Smooth muscle cell (in vitro differentiated cells): ENCODE data around the gene APOA1. TPM values are rescaled to one million over a fixed set of nuclear protein-coding genes. Genes with fewer than 3 reads are reported as not detected.
A peak's percentile ranks its signal among the peaks of the same experiment; 100 is the strongest.

Experiments used
- DNase-seq: peaks from one replicate; lab custom pipeline; 2025; ENCODE audit not compliant: unreplicated experiment; lab: John Stamatoyannopoulos, UW
- H2AFZ ChIP-seq: fragments of 200-600 bp; sonication (generic); 2 replicates; pipeline ENCODE4 v1.6.0; 2016; ENCODE audit warnings: antibody characterized with exemption, low read depth, mild to moderate bottlenecking
- H3F3A ChIP-seq: fragments of 200-600 bp; sonication (generic); 2 replicates; pipeline ENCODE4 v1.6.0; 2017; ENCODE audit warnings: antibody characterized with exemption, low read depth
- H3K27ac ChIP-seq: fragments of 200-600 bp; sonication (generic); 2 replicates; pipeline ENCODE4 v1.5.1; 2016; ENCODE audit warnings: low read depth, mild to moderate bottlenecking
- H3K27me3 ChIP-seq: fragments of 200-600 bp; sonication (generic); 2 replicates; pipeline ENCODE4 v1.6.1; 2016; ENCODE audit warnings: low read depth, mild to moderate bottlenecking
- H3K36me3 ChIP-seq: fragments of 200-600 bp; sonication (generic); 2 replicates; pipeline ENCODE4 v1.5.1; 2016; ENCODE audit warnings: low read depth
- H3K4me1 ChIP-seq: fragments of 200-600 bp; sonication (generic); 2 replicates; pipeline ENCODE4 v1.5.1; 2016; ENCODE audit warnings: low read depth
- H3K4me2 ChIP-seq: fragments of 200-600 bp; sonication (generic); 2 replicates; pipeline ENCODE4 v1.6.0; 2016; ENCODE audit warnings: mild to moderate bottlenecking
- H3K4me3 ChIP-seq: fragments of 200-600 bp; sonication (generic); 2 replicates; pipeline ENCODE4 v1.5.1; 2016; ENCODE audit warnings: mild to moderate bottlenecking
- H3K79me2 ChIP-seq: fragments of 200-600 bp; sonication (generic); 2 replicates; pipeline ENCODE4 v1.6.0; 2016; ENCODE audit warnings: low read depth, mild to moderate bottlenecking
- H3K9ac ChIP-seq: fragments of 200-600 bp; sonication (generic); 2 replicates; pipeline ENCODE4 v1.6.0; 2016; ENCODE audit warnings: low read depth
- H3K9me3 ChIP-seq: fragments of 200-600 bp; sonication (generic); replicated peaks from 2 replicates; pipeline ENCODE4 v1.5.1; 2016; ENCODE audit warnings: low read depth
- H4K20me1 ChIP-seq: fragments of 200-600 bp; sonication (generic); 2 replicates; pipeline ENCODE4 v1.6.0; 2016; ENCODE audit warnings: low read depth
- CTCF ChIP-seq: fragments of 200-600 bp; sonication (generic); IDR thresholded peaks from 2 replicates; pipeline ENCODE4 v1.5.1; 2017; ENCODE audit warnings: borderline replicate concordance, mild to moderate bottlenecking, antibody characterized with exemption; ENCODE audit not compliant: insufficient read depth, poor library complexity, severe bottlenecking
- WGBS: methylation state at CpG from one replicate; pipeline ENCODE4 v1.1.7; 2016; ENCODE audit warnings: low lambda C conversion rate; 5-methylcytosine and 5-hydroxymethylcytosine counted together
- polyA plus RNA-seq: library from polyadenylated mRNA; unstranded; fragments of >200 nt; fragmentation: Nextera tagmentation; extraction: Ambion mirVana; gene quantifications from 2 replicates; pipeline ENCODE4 v1.2.1, GENCODE V29; 2016
- total RNA-seq: library from RNA; depleted of rRNA; stranded (reverse); fragments of >200 nt; gene quantifications from 2 replicates; pipeline ENCODE4 v1.2.3, GENCODE V29; 2014

APOA1 gene
- total and polyA plus RNA-seq, 2 experiments from 2014 or later = 2.5 to 3.2 TPM

DNA sequence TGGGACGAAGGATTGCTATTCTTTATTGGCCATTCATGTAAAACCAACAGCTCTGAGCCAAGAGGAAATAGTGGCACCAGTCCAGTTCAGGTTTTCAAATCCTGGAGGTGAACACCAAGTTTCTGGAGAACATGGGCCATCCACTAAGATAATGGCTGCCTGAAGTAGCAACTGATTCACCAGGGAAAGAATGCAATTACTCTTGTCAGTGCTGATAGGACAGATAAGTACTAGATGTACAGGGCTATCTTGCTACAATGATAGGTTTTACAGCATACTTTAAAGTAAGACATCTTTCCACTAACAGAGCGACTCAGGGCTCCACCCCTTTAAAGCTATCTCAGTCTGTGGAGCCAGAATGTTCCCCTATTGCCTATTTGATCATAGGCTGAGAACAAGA lies 36.8 kb upstream of the APOA1 start:
- TF ChIP-seq CTCF = no peak
- DNase-seq = no peak
- H3K27ac ChIP-seq = no peak overlapping the region

DNA sequence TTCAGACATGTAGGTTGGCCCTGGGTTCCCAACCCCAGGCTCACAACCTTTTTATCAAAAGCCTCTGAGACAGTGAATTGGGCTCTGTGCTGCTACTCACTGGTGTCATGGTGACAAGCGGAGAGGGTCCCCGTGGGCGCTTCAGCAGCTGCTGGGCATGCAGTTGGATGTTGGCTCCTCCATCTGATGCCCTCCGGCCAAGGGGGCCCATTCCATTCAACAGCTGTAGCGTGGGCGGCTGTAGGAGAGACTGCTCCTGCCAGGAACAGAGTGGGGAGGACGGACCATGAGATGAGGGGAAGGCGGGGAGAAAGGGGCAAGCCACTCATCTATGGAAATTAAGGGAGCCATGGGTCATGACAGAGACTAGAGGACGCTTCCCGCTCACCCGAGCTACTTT lies 36.0 kb upstream of the APOA1 start:
- Histone ChIP-seq H3K4me1 (no peaks in the 10 kb centered on the region), H3K27ac (no peak overlapping the region), H3K9ac (no peak overlapping the region), H3K27me3 (no peaks in the 10 kb centered on the region), H3K79me2 (no peaks in the 10 kb centered on the region), H3K9me3 (no peaks in the 10 kb centered on the region), H2AFZ (no peak overlapping the region), H3F3A (no peaks in the 10 kb centered on the region), H3K36me3 (peaks cover 12% of the 10 kb centered on the region), H3K4me2 (no peak overlapping the region), H4K20me1 (no peaks in the 10 kb centered on the region), H3K4me3 (no peak overlapping the region)
- WGBS = 96% methylated on average over 11 of the region's 11 CpGs
- TF ChIP-seq CTCF = no peak
- DNase-seq = no peak

More for the DNA sequence above, 36.8 kb upstream of the APOA1 start:
- no peaks in the 10 kb centered on the region for H4K20me1 ChIP-seq
- H3K9me3 ChIP-seq = no peaks in the 10 kb centered on the region
- H3F3A ChIP-seq = no peaks in the 10 kb centered on the region
- 37% methylated on average over 2 of the region's 2 CpGs for WGBS
- peaks cover 12% of the 10 kb centered on the region for H3K36me3 ChIP-seq
- H3K9ac ChIP-seq = no peak overlapping the region
- no peak overlapping the region for H3K4me2 ChIP-seq
- H2AFZ ChIP-seq = no peak overlapping the region
- H3K79me2 ChIP-seq = no peaks in the 10 kb centered on the region
- H3K4me1 ChIP-seq = no peaks in the 10 kb centered on the region
- H3K4me3 ChIP-seq = no peak overlapping the region
- H3K27me3 ChIP-seq = no peaks in the 10 kb centered on the region

DNA sequence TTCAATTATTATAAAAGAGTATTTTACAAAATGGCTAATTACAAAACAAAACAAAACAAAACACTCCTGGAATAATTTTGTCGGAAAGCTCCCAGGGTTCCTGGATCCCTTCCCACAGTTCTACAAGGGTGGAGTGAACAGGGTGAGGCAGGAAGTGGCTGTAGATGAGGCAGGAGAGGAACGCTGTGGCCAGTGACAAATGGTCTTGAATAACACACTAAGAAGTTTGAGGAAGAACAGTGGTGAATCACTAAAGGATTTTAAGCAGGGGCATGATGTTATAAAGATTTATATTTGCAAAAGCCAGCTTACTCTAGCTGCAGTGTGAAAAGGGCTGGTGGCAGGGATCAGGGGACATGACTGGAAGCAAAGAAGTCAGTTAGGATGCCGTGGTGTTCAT lies 33.8 kb upstream of the APOA1 start:
- Histone ChIP-seq H3K27ac (peak overlapping the region; percentile 50), H3K9ac (no peak overlapping the region), H3K9me3 (no peaks in the 10 kb centered on the region), H3K4me1 (no peaks in the 10 kb centered on the region), H2AFZ (no peak overlapping the region), H3F3A (no peaks in the 10 kb centered on the region), H3K27me3 (no peaks in the 10 kb centered on the region), H3K4me3 (no peak overlapping the region), H3K36me3 (peaks cover 12% of the 10 kb centered on the region), H3K4me2 (peak overlapping the region; percentile 4), H4K20me1 (no peaks in the 10 kb centered on the region), H3K79me2 (no peaks in the 10 kb centered on the region)
- DNase-seq = no peak
- no peak for TF ChIP-seq CTCF
- 51% methylated on average over 3 of the region's 3 CpGs for WGBS

DNA sequence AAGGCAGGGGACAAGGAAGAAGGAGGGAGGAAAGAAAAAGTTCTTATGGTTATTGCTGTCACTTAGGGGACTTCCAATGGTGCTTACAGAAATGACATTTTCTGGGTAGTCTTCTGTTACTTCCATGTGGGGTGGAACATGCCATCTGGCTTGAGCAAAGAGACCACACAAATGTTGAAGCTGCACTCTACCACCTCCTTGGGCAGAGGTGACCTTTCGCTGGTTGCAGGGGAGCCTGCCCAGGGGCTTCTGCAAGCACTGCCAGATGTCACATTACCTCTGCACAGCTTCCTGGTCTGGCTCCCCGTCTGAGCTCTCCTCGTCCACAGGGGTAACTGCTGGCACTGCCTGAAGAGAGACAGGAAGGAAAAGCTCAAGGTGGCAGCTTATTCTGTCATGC lies 32.6 kb upstream of the APOA1 start:
- Histone ChIP-seq H3K9me3 (no peaks in the 10 kb centered on the region), H3K4me3 (no peak overlapping the region), H3K27ac (no peak overlapping the region), H2AFZ (no peak overlapping the region), H3K9ac (no peak overlapping the region), H3K4me2 (no peak overlapping the region), H3K4me1 (no peaks in the 10 kb centered on the region), H3K79me2 (no peaks in the 10 kb centered on the region), H3K36me3 (peaks cover 12% of the 10 kb centered on the region), H4K20me1 (no peaks in the 10 kb centered on the region), H3F3A (no peaks in the 10 kb centered on the region), H3K27me3 (no peaks in the 10 kb centered on the region)
- WGBS = 98% methylated on average over 3 of the region's 3 CpGs
- no peak for TF ChIP-seq CTCF
- DNase-seq = no peak
